Right lobe of liver (tissue), 6 donors: ENCODE data around the gene XIST. TPM values are rescaled to one million over a fixed set of nuclear protein-coding genes. Genes with fewer than 3 reads are reported as not detected.

ENCODE experiments used
- ATAC-seq, 4 donors: fragments of 200-7000 bp; cut with Tn5 transposase; one replicate each; pipeline ENCODE4 v1.9.1; 2020; ENCODE audit warnings: mild to moderate bottlenecking in 4 of 4, moderate library complexity in 4 of 4
- DNase-seq, 3 donors: peaks; one replicate each; pipeline ENCODE4 v3.0.0-alpha.2; 2020
- H3K27ac ChIP-seq, 3 donors: fragments of 200-600 bp; one replicate each; pipeline ENCODE4 v1.8.0; 2022
- H3K27me3 ChIP-seq, 2 donors: fragments of 200-600 bp; one replicate each; pipeline ENCODE4 v1.8.0; 2022
- H3K36me3 ChIP-seq, 4 donors: fragments of 200-600 bp; sonication (generic) in 1 of 4; one replicate each; pipeline versions ENCODE4 v1.5.1 to v1.8.0; 2017 to 2022; ENCODE audit warnings: control low read depth in 1 of 4
- H3K4me1 ChIP-seq, 4 donors: fragments of 200-600 bp; sonication (generic) in 1 of 4; one replicate each; pipeline versions ENCODE4 v1.5.1 to v1.8.0; 2017 to 2022; ENCODE audit warnings: control low read depth in 1 of 4
- H3K4me3 ChIP-seq, 3 donors: fragments of 200-600 bp; one replicate each; pipeline ENCODE4 v1.8.0; 2022
- H3K9me3 ChIP-seq, 4 donors: fragments of 200-600 bp; sonication (generic) in 1 of 4; one replicate each; pipeline versions ENCODE4 v1.5.1 to v1.8.0; 2017 to 2022; ENCODE audit warnings: control low read depth in 1 of 4
- POLR2A ChIP-seq: fragments of 450-650 bp; IDR thresholded peaks from one replicate; pipeline ENCODE4 v1.6.1; 2017; ENCODE audit warnings: antibody characterized with exemption, mild to moderate bottlenecking
- WGBS: methylation state at CpG from one replicate; pipeline ENCODE4 v1.1.6; 2018; ENCODE audit warnings: low coverage, low lambda C conversion rate; ENCODE audit not compliant: insufficient coverage; ENCODE audit errors: missing lambda C conversion rate; 5-methylcytosine and 5-hydroxymethylcytosine counted together
- intact Hi-C, 2 donors: fragments of 100-400 bp; cut with DNase I; formaldehyde crosslinking; loops; one replicate each; pipeline versions ENCODE4 v1.11.2 to v1.14.1; 2022
- total RNA-seq, 6 experiments: library from RNA; depleted of rRNA in 2 of 6; stranded (reverse); fragments of >200 nt in 2 of 6; fragmentation: NEBNext Ultra II Directional in 3 of 6; extraction: Animal tissue kit (Norgen Biotek cat#: 25700) in 3 of 6; gene quantifications; one replicate each; pipeline versions ENCODE4 v1.1.0 to v1.2.4, GENCODE V29; 2016 to 2023
- TF ChIP-seq, protein P1 (sequence below), 4 donors: fragments of 200-600 bp in 3 of 4; fragments of 450-650 bp in 1 of 4; IDR thresholded peaks; one replicate each; pipeline versions ENCODE4 v1.5.1 to v1.8.0; 2016 to 2022; ENCODE audit warnings: antibody characterized with exemption in 4 of 4, mild to moderate bottlenecking in 2 of 4
- donor health status: DM: no; HTN: yes; CAD: no.
- donor health status: DM: no; HTN: no; CAD: no.
- donor health status: DM: no; HTN: no; CAD: no.
- donor health status: DM: no; HTN: yes; CAD: no.
- donor health status: DM: no; HTN: yes; CAD: no.

XIST gene
- total RNA-seq, 6 experiments from 2014 or later, result 0.11 to 178 (median 99.4) TPM

DNA sequence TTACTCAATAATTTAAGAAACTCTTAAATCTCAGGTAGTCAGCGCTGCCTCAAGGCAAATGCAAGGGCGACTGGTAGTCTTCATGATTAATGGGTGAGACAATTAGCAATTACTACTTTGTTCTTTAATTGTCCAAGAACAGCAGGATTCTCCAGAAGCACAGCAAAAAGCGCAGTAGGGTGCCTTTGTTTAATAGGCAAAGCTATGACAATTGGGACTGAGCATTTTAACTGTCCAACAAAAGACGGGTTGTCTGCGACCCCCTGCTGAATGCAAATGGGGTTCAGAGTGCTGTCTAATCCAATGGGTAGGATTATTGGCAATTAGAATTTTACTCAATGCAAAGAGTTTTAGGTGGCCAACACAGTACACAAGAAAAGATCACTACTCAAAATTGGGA lies 3.4 kb downstream of the XIST start:
- Histone ChIP-seq H3K36me3 (no peaks in the 10 kb centered on the region), H3K4me3 (peak overlapping the region; percentile 7 to 39 (median 33)), H3K27me3 (no peaks in the 10 kb centered on the region), H3K27ac (no peak overlapping the region), H3K4me1 (peaks cover 0 to 32% (median 9%) of the 10 kb centered on the region in 4 donors), H3K9me3 (no peaks in the 10 kb centered on the region)
- WGBS, result 40% methylated on average over 5 of the region's 5 CpGs
- TF ChIP-seq, protein P1, sequence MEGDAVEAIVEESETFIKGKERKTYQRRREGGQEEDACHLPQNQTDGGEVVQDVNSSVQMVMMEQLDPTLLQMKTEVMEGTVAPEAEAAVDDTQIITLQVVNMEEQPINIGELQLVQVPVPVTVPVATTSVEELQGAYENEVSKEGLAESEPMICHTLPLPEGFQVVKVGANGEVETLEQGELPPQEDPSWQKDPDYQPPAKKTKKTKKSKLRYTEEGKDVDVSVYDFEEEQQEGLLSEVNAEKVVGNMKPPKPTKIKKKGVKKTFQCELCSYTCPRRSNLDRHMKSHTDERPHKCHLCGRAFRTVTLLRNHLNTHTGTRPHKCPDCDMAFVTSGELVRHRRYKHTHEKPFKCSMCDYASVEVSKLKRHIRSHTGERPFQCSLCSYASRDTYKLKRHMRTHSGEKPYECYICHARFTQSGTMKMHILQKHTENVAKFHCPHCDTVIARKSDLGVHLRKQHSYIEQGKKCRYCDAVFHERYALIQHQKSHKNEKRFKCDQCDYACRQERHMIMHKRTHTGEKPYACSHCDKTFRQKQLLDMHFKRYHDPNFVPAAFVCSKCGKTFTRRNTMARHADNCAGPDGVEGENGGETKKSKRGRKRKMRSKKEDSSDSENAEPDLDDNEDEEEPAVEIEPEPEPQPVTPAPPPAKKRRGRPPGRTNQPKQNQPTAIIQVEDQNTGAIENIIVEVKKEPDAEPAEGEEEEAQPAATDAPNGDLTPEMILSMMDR (IDR thresholded peaks at IDR 0.05), result no peak
- TF ChIP-seq POLR2A, result no peak
- no peak for DNase-seq
- intact Hi-C loops, result no loop called here
- ATAC-seq, result no peak

DNA sequence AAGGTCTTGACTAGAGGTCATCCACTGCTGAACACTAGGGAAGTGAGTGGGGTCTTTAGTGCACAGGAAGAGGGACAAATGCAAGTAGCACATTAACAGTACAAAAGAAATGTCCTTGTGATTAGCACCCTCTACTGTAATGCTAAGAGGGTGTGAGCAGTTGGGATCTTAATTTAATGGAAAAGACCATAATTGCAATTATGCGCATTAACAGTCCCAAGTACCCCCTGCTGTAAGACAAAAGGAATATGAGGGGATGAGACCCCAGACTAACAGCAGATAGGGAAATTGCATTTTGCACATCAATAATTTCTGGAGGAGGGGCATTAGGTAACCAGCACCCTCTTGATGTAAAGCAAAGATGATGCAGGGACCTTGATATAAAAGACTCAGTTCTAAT lies 4.5 kb downstream of the XIST start:
- peak overlapping the region in 1 of 3 donors; percentile 39 for H3K4me3 ChIP-seq
- DNase-seq (no peak), ATAC-seq (no peak)
- H3K27me3 ChIP-seq, result no peaks in the 10 kb centered on the region
- no peak overlapping the region for H3K27ac ChIP-seq
- TF ChIP-seq, protein P1 (IDR thresholded peaks at IDR 0.05), result no peak
- no peak for TF ChIP-seq POLR2A
- peaks cover 0 to 38% (median 9%) of the 10 kb centered on the region in 4 donors for H3K4me1 ChIP-seq
- H3K9me3 ChIP-seq, result no peaks in the 10 kb centered on the region
- intact Hi-C loops, result no loop called here
- peaks cover 0 to 3% (median 0%) of the 10 kb centered on the region in 4 donors for H3K36me3 ChIP-seq
- WGBS, result 75% methylated on average over 1 of the region's 1 CpG

DNA sequence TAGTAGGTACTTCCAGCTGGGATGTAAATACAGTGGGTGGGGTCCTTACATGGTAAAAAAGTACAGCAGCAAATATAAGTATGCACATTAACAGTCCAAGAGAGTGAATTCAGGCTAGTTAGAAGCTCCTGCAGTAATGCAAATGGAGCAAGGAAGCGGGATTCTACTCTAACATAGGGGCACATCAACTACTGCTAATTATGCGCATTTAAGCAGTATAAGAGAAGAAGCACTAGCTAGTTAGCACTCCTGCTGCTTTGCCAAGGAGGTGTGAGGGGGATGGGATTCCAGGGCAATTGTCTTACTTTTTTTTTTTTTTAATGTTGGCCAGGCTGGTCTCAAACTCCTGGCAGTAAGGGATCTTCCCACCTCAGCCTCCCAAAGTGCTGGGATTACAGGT lies 5.4 kb downstream of the XIST start:
- Histone ChIP-seq H3K4me3 (peak overlapping the region in 1 of 3 donors; percentile 39), H3K9me3 (no peaks in the 10 kb centered on the region), H3K4me1 (peaks cover 0 to 38% (median 9%) of the 10 kb centered on the region in 4 donors), H3K36me3 (peaks cover 0 to 3% (median 0%) of the 10 kb centered on the region in 4 donors), H3K27ac (no peak overlapping the region), H3K27me3 (no peaks in the 10 kb centered on the region)
- TF ChIP-seq POLR2A, result no peak
- TF ChIP-seq, protein P1 (IDR thresholded peaks at IDR 0.05), result no peak
- WGBS, result 60% methylated on average over 1 of the region's 2 CpGs
- ATAC-seq (no peak), DNase-seq (no peak)
- intact Hi-C loops, result no loop called here

DNA sequence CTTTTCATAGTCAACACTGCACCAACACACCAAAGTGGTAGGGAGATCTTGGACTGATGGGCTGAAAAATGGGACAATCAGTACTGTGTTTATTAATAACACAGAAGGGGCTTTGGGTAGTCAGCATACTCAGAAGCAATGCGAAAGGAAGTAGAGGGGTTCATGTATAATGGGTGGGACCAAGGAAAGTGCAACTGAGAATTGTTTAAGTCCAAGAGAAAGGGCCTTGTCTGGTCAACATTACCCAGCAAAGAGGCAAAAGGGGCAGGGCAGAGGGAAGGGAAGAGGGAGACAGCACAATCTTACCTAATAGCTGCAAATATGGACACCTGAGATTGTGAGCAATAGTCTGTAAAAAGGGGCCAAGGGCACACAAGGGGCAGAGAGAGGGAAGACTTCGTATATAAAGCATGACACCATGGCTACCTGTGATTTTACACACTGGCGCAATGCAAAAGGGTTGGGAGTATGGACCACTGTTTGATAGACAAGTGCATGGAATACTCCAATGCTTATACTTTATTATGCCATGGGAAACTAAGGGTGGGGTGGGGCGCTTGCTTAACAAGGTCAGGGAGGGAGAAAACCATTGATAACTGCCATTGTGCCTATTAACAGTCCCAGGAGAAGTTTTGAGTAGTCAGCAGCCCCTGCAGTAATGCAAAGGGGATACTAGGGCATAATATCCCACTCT lies 9.8 kb downstream of the XIST start:
- DNase-seq, result no peak

More for the DNA sequence above, 9.8 kb downstream of the XIST start:
- Histone ChIP-seq H3K4me1 (peaks cover 0 to 25% (median 9%) of the 10 kb centered on the region in 4 donors), H3K36me3 (peaks cover 0 to 3% (median 0%) of the 10 kb centered on the region in 4 donors), H3K27ac (no peak overlapping the region), H3K4me3 (no peak overlapping the region), H3K27me3 (no peaks in the 10 kb centered on the region), H3K9me3 (no peaks in the 10 kb centered on the region)
- 77% methylated on average over 4 of the region's 4 CpGs for WGBS
- ATAC-seq, result no peak
- intact Hi-C loops, result no loop called here
- TF ChIP-seq POLR2A, result no peak
- TF ChIP-seq, protein P1 (IDR thresholded peaks at IDR 0.05), result no peak
